ENCODE results near the gene PITPNB.

DNA sequence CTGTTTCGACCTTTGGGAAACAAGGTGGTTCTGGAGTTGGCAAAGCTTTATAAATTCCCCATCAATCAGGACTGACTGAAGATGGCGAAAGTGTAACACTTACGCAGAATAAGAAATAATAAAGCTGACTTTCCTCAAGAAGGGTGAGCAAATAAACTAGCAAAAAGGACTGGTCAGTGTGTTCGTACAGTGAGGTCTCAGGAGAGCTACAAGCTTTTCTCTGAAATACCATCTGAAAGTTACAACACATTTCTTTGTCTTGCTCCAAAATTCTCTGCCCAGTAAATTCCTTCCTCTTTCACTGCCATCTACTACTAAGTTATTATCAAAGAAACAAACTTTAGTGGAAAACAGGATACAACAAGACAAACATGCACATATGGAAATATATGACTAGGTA, 13.4 kb downstream of the PITPNB start:
- TF ChIP-seq, protein P1, sequence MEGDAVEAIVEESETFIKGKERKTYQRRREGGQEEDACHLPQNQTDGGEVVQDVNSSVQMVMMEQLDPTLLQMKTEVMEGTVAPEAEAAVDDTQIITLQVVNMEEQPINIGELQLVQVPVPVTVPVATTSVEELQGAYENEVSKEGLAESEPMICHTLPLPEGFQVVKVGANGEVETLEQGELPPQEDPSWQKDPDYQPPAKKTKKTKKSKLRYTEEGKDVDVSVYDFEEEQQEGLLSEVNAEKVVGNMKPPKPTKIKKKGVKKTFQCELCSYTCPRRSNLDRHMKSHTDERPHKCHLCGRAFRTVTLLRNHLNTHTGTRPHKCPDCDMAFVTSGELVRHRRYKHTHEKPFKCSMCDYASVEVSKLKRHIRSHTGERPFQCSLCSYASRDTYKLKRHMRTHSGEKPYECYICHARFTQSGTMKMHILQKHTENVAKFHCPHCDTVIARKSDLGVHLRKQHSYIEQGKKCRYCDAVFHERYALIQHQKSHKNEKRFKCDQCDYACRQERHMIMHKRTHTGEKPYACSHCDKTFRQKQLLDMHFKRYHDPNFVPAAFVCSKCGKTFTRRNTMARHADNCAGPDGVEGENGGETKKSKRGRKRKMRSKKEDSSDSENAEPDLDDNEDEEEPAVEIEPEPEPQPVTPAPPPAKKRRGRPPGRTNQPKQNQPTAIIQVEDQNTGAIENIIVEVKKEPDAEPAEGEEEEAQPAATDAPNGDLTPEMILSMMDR (conservative IDR thresholded peaks at IDR 0.05; ENCODE audit: low read depth, low read length), result no peak
- TF ChIP-seq EZH2 (IDR thresholded peaks at IDR 0.05; ENCODE audit: borderline replicate concordance, low read depth, low read length, poor library complexity, severe bottlenecking), result no peak
